Stomach smooth muscle (tissue), 2 donors: ENCODE results near the gene DMXL2.

ENCODE experiments used
- H3K27ac ChIP-seq: one replicate; pipeline ENCODE4 v1.7.0; 2013; ENCODE audit warnings: mild to moderate bottlenecking, low read length, inconsistent platforms
- H3K27me3 ChIP-seq, 2 donors: one replicate each; pipeline ENCODE4 v1.7.0; 2013; ENCODE audit warnings: low read length in 2 of 2; ENCODE audit not compliant: insufficient read depth in 2 of 2, control insufficient read depth in 1 of 2
- H3K36me3 ChIP-seq, 2 donors: one replicate each; pipeline ENCODE4 v1.7.0; 2013; ENCODE audit warnings: low read length in 2 of 2; ENCODE audit not compliant: control insufficient read depth in 2 of 2, insufficient read depth in 2 of 2
- H3K4me1 ChIP-seq: one replicate; pipeline ENCODE4 v1.7.0; 2013; ENCODE audit warnings: low read length; ENCODE audit not compliant: control insufficient read depth, insufficient read depth
- H3K4me3 ChIP-seq, 2 donors: one replicate each; pipeline ENCODE4 v1.7.0; 2013; ENCODE audit warnings: low read length in 2 of 2
- H3K9ac ChIP-seq, 2 donors: one replicate each; pipeline ENCODE4 v1.7.0; 2013; ENCODE audit warnings: low read length in 2 of 2, mild to moderate bottlenecking in 1 of 2
- H3K9me3 ChIP-seq, 2 donors: one replicate each; pipeline ENCODE4 v1.7.0; 2013; ENCODE audit warnings: low read length in 2 of 2; ENCODE audit not compliant: control insufficient read depth in 2 of 2
- donor health status: healthy.
- donor health status: Pancreatic carcinoma.

The DMXL2 gene

GRCh38 chr15:51405693-51406523, 216.7 kb downstream of the DMXL2 start:
- Histone ChIP-seq H3K4me1 (peaks cover 9% of the 10 kb centered on the region), H3K4me3 (peak overlapping the region in 1 of 2 donors; percentile 40), H3K36me3 (no peaks in the 10 kb centered on the region), H3K27ac (peak overlapping the region; percentile 78), H3K9me3 (no peaks in the 10 kb centered on the region), H3K27me3 (no peaks in the 10 kb centered on the region), H3K9ac (peak overlapping the region in 1 of 2 donors; percentile 58)

DNA sequence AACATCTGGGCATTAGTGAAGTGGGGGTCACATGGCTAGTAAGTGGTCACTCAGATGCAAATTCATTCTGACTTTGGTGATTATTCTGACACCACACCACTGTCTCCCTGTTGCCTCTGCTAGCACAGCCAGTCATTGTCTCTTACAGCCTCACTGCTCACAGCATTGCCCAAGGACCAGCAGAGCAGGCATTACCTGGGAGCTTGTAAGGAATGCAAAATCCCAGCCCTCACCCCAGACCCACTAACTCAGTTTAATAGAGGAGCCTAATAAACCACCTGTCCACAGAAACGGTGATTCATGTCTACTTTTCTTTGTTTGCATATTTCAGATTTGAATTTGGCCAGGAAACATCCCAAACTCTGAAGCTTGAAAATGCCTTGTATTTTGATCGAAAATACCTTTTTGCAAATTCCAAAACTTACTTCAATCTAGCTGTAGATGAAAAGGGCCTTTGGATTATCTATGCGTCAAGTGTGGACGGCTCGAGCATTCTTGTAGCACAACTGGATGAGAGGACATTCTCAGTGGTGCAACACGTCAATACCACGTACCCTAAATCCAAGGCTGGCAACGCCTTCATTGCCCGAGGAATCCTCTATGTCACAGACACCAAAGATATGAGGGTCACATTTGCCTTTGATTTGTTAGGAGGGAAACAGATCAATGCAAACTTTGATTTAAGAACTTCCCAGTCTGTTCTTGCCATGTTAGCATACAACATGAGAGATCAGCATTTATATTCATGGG, 218.4 kb downstream of the DMXL2 start:
- H3K9me3 ChIP-seq = no peaks in the 10 kb centered on the region
- H3K4me3 ChIP-seq = no peak overlapping the region
- no peaks in the 10 kb centered on the region for H3K27me3 ChIP-seq
- H3K9ac ChIP-seq = no peak overlapping the region
- no peak overlapping the region for H3K27ac ChIP-seq
- H3K4me1 ChIP-seq = peaks cover 9% of the 10 kb centered on the region
- no peaks in the 10 kb centered on the region for H3K36me3 ChIP-seq

DNA sequence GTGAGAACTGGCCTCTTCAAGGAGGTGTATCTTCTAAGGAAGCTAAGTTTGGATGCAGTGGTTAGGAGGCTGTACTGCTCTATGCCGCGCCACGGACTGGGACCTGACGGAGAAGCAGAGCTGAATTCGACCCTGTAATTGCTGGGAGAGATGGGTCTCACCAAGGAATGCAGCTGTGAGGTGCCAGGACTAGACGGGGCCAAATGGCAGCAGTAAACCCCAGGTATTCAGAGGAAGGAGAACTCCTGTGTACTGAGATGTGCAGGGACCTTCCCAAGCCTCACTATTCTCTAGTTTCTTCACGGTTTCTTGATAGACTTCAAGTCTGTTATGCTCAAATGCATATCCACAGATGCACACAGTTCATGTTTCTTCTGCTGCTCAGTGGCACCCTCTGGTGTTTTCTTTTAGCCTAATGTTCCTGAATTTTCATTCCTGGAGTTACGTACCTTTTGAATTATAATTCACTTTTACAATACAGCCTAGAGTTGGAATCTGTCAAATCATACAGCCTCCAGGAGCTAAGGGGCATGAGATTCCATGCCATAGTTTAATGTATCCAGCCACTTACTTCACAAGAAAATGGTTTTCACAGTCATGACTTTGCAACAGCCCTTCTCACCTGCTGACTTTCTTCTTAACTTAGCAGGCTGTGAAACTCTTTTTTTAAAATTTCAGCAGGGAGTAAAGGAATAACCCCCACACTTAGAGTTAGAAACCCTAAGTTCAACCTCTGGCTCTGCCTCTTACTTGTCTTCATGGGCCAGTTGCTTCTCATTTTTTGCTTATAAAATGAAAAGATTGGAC, 219.3 kb downstream of the DMXL2 start:
- Histone ChIP-seq H3K9ac (no peak overlapping the region), H3K4me1 (peaks cover 9% of the 10 kb centered on the region), H3K4me3 (no peak overlapping the region), H3K9me3 (no peaks in the 10 kb centered on the region), H3K27ac (no peak overlapping the region), H3K36me3 (no peaks in the 10 kb centered on the region), H3K27me3 (no peaks in the 10 kb centered on the region)

GRCh38 chr15:51401872-51402517, 220.6 kb downstream of the DMXL2 start:
- H3K27ac ChIP-seq = no peak overlapping the region
- H3K4me1 ChIP-seq = peaks cover 9% of the 10 kb centered on the region
- no peak overlapping the region for H3K4me3 ChIP-seq
- H3K36me3 ChIP-seq = no peaks in the 10 kb centered on the region
- no peak overlapping the region for H3K9ac ChIP-seq
- H3K27me3 ChIP-seq = no peaks in the 10 kb centered on the region
- H3K9me3 ChIP-seq = no peaks in the 10 kb centered on the region

- no peaks in the 10 kb centered on the region for H3K27me3 ChIP-seq
- H3K9me3 ChIP-seq = no peaks in the 10 kb centered on the region
- peaks cover 7% of the 10 kb centered on the region for H3K4me1 ChIP-seq
- H3K9ac ChIP-seq = no peak overlapping the region
- no peaks in the 10 kb centered on the region for H3K36me3 ChIP-seq
- H3K4me3 ChIP-seq = no peak overlapping the region
- H3K27ac ChIP-seq = no peak overlapping the region
These were observed 221.4 kb downstream of the DMXL2 start for GRCh38 chr15:51401051-51401780.

- H3K27me3 ChIP-seq = no peaks in the 10 kb centered on the region
- no peak overlapping the region for H3K27ac ChIP-seq
- no peaks in the 10 kb centered on the region for H3K36me3 ChIP-seq
- no peak overlapping the region for H3K9ac ChIP-seq
- H3K9me3 ChIP-seq = no peaks in the 10 kb centered on the region
- H3K4me1 ChIP-seq = peaks cover 2% of the 10 kb centered on the region
- H3K4me3 ChIP-seq = no peak overlapping the region
These were observed 223.9 kb downstream of the DMXL2 start for GRCh38 chr15:51398626-51399025.
